ENCODE measurements around the gene SGO2.
"Not testable (repeated sequence)": the region's sequence is repeated elsewhere in the genome, so short reads cannot be mapped to it uniquely, and the experiment has no call there.

Gene SGO2

GRCh38 chr2:200523158-200523557 is 2.8 kb upstream of the SGO2 start:
- no peak for DNase-seq (ENCODE audit: insufficient read length, low spot score)

GRCh38 chr2:200523604-200524003 is 2.4 kb upstream of the SGO2 start:
- FAIRE-seq = no peak

More at GRCh38 chr2:200523158-200523557, 2.8 kb upstream of the SGO2 start:
- no peak for FAIRE-seq

GRCh38 chr2:200525066-200525465 is 941 bp upstream of the SGO2 start:
- FAIRE-seq (no peak), DNase-seq (ENCODE audit: insufficient read length, low spot score) (no peak)

More at GRCh38 chr2:200523604-200524003, 2.4 kb upstream of the SGO2 start:
- no peak for DNase-seq (ENCODE audit: insufficient read length, low spot score)

- DNase-seq (ENCODE audit: insufficient read length, low spot score) (no peak), FAIRE-seq (no peak)
Measured at GRCh38 chr2:200525551-200525881, 491 bp upstream of the SGO2 start.

- no peak for FAIRE-seq
- DNase-seq (ENCODE audit: insufficient read length, low spot score) = no peak
Measured at GRCh38 chr2:200528228-200528627, 2.2 kb downstream of the SGO2 start.

- no peak for FAIRE-seq
Measured at GRCh38 chr2:200533754-200534153, 7.7 kb downstream of the SGO2 start.

GRCh38 chr2:200534572-200534971 is 8.6 kb downstream of the SGO2 start:
- FAIRE-seq = no peak
- DNase-seq (ENCODE audit: insufficient read length, low spot score) = no peak

More at GRCh38 chr2:200533754-200534153, 7.7 kb downstream of the SGO2 start:
- DNase-seq (ENCODE audit: insufficient read length, low spot score) = no peak

- FAIRE-seq (no peak), DNase-seq (ENCODE audit: insufficient read length, low spot score) (no peak)
Measured at GRCh38 chr2:200538139-200538538, 12.1 kb downstream of the SGO2 start.

- DNase-seq (ENCODE audit: insufficient read length, low spot score) (no peak), FAIRE-seq (no peak)
Measured at GRCh38 chr2:200540793-200541192, 14.8 kb downstream of the SGO2 start.

GRCh38 chr2:200566596-200566995 is 40.6 kb downstream of the SGO2 start:
- DNase-seq (ENCODE audit: insufficient read length, low spot score); FAIRE-seq: not testable (repeated sequence)

- no peak for DNase-seq (ENCODE audit: insufficient read length, low spot score)
- no peak for FAIRE-seq
Measured at GRCh38 chr2:200567932-200568331, 41.9 kb downstream of the SGO2 start.

- peak; percentile 9 for DNase-seq (ENCODE audit: insufficient read length, low spot score)
- FAIRE-seq = no peak
Measured at GRCh38 chr2:200575957-200576356, 50.0 kb downstream of the SGO2 start.

- no peak for FAIRE-seq
- no peak for DNase-seq (ENCODE audit: insufficient read length, low spot score)
Measured at GRCh38 chr2:200577027-200577426, 51.0 kb downstream of the SGO2 start.

GRCh38 chr2:200578778-200579177 is 52.8 kb downstream of the SGO2 start:
- no peak for FAIRE-seq

GRCh38 chr2:200584639-200585038 is 58.6 kb downstream of the SGO2 start:
- DNase-seq (ENCODE audit: insufficient read length, low spot score) (no peak), FAIRE-seq (no peak)

More at GRCh38 chr2:200578778-200579177, 52.8 kb downstream of the SGO2 start:
- peak; percentile 4 for DNase-seq (ENCODE audit: insufficient read length, low spot score)

- DNase-seq (ENCODE audit: insufficient read length, low spot score) (no peak), FAIRE-seq (no peak)
Measured at GRCh38 chr2:200585340-200585729, 59.3 kb downstream of the SGO2 start.

GRCh38 chr2:200585730-200586643 is 60.0 kb downstream of the SGO2 start, which contains the start of gene AOX1:
AOX1 (plus strand) TSS chr2:200586014; CDS start chr2:200586109, 95 bp downstream.
- FAIRE-seq = no peak
- no peak for DNase-seq (ENCODE audit: insufficient read length, low spot score)

GRCh38 chr2:200586644-200586975 is 60.6 kb downstream of the SGO2 start:
- no peak for DNase-seq (ENCODE audit: insufficient read length, low spot score)
- no peak for FAIRE-seq

GRCh38 chr2:200587007-200587616 is 61.1 kb downstream of the SGO2 start:
- FAIRE-seq (peak; percentile 51), DNase-seq (ENCODE audit: insufficient read length, low spot score) (no peak)

GRCh38 chr2:200588076-200588678 is 62.2 kb downstream of the SGO2 start:
- no peak for DNase-seq (ENCODE audit: insufficient read length, low spot score)
- peak; percentile 40 for FAIRE-seq

GRCh38 chr2:200590090-200590489 is 64.1 kb downstream of the SGO2 start:
- FAIRE-seq (no peak), DNase-seq (ENCODE audit: insufficient read length, low spot score) (no peak)

GRCh38 chr2:200591308-200591707 is 65.3 kb downstream of the SGO2 start:
- FAIRE-seq (no peak), DNase-seq (ENCODE audit: insufficient read length, low spot score) (no peak)

Data from HTR-8/SVneo (cell line).